ENCODE data around the gene VIPAS39.
A peak's percentile ranks its signal among the peaks of the same experiment; 100 is the strongest.

Gene VIPAS39

GRCh38 chr14:77390188-77390587, 67.2 kb downstream of the VIPAS39 start:
- no peak for DNase-seq

DNA sequence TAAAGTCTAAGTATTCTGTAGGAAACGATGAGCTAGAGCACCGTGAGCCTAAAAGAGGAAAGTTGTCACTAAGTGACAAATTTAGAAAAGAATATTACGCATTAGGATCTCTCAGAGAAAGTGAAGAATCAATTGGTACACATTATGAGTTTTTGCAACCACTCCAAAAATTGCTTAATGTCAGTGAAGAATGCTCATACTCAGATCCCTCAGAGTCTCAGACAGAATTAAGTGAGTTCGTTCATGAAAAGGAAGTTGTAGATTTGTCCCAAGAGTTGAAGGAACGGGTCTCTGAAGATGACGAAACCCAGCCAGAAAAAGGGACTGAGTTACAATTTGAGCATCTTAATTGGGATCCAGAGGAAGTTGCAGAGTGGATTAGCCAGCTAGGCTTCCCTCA, 78.7 kb downstream of the VIPAS39 start:
- DNase-seq = no peak

- no peak for DNase-seq
Measured at GRCh38 chr14:77377502-77377844, 79.9 kb downstream of the VIPAS39 start.

DNA sequence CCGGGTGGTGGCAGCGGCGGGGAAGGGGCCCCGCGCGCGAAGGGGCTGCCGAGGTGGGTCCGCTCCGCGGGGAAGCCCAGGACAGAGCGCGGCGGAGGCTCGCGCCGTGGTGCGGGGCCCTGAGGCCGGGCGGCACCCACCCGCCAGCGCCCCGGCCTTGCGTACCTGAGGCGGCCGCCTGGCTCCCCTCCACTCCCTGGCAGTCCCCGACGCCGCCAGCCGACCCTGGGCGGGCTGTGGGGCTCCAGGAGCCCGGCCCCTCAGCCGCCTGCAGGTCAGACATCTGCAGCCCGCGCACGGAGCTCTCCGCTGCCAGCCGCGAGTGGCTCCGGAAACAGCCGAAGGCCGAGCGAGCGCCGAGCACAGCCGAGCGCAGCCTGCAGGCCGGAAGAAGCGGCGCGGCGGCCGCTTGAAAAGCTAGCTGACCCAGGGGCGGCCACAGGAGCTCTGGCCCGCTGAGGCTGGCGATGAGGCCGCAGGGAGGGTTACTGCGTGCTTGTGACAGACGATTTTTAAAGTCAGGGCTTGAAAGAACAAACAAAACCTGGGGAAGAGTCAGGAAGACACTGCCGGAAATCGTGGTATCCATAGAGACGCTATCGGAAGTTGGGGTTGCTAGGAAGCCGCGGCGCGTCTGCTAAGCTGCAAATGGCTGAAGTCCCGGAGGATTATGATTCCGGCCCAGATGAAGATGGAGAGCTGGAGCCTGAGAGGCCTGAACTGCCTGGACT, 80.5 kb downstream of the VIPAS39 start, which contains the start of the genes SAMD15 and TMED8:
SAMD15 (plus strand) TSS at position 609 of the 731 bp plus-strand sequence; CDS start at position 649, 40 bp downstream.
TMED8 (minus strand) TSS at position 324 of the 731 bp plus-strand sequence; CDS start at position 283, 41 bp downstream.
- peak; percentile 89 for DNase-seq
